Suprapubic skin (tissue), 3 donors: ENCODE results near the gene GNGT2.

Experiments
- POLR2A ChIP-seq, 2 donors: fragments of 450-650 bp; IDR thresholded peaks; one replicate each; pipeline ENCODE4 v1.6.1; 2017; ENCODE audit warnings: antibody characterized with exemption in 2 of 2, mild to moderate bottlenecking in 2 of 2, moderate library complexity in 2 of 2
- TF ChIP-seq, protein P1 (sequence below), 2 donors: fragments of 200-600 bp in 1 of 2; fragments of 450-650 bp in 1 of 2; sonication (generic) in 1 of 2; IDR thresholded peaks; one replicate each; pipeline ENCODE4 v1.5.1; 2016 to 2019; ENCODE audit warnings: antibody characterized with exemption in 2 of 2, mild to moderate bottlenecking in 1 of 2, moderate library complexity in 1 of 2

DNA sequence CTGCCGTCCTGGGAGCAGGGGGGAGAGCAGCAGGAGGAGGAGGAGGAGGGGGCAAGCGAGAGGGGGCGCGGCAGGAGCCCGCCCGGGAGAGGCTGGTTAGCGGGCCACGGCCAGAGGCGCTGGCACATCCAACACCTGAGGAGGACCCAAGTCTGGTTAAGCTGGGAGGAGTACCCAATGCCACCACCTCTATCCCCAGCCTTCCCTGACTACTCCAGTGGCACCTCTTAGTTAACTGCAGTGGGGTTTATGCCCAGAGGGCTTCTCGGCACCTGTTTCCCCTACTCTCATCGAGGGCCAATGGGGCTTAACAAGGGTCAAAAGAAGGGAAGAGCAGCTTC, 14.6 kb upstream of the GNGT2 start:
- TF ChIP-seq, protein P1, sequence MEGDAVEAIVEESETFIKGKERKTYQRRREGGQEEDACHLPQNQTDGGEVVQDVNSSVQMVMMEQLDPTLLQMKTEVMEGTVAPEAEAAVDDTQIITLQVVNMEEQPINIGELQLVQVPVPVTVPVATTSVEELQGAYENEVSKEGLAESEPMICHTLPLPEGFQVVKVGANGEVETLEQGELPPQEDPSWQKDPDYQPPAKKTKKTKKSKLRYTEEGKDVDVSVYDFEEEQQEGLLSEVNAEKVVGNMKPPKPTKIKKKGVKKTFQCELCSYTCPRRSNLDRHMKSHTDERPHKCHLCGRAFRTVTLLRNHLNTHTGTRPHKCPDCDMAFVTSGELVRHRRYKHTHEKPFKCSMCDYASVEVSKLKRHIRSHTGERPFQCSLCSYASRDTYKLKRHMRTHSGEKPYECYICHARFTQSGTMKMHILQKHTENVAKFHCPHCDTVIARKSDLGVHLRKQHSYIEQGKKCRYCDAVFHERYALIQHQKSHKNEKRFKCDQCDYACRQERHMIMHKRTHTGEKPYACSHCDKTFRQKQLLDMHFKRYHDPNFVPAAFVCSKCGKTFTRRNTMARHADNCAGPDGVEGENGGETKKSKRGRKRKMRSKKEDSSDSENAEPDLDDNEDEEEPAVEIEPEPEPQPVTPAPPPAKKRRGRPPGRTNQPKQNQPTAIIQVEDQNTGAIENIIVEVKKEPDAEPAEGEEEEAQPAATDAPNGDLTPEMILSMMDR (IDR thresholded peaks at IDR 0.05): no peak
- TF ChIP-seq POLR2A (IDR thresholded peaks at IDR 0.05): no peak
